ENCODE measurements around the gene DPH2. TPM values are rescaled to one million over a fixed set of nuclear protein-coding genes. Genes with fewer than 3 reads are reported as not detected.

DPH2 gene
- total RNA-seq, 2 donors from 2014 or later: 20.5 to 23.0 TPM

- no peak overlapping the region for H3K27ac ChIP-seq
- H3K4me1 ChIP-seq: peaks cover 0 to 4% of the 10 kb centered on the region in 2 donors
- no peak for DNase-seq (ENCODE audit: low spot score)
- no peaks in the 10 kb centered on the region for H3K36me3 ChIP-seq
- H3K27me3 ChIP-seq: no peaks in the 10 kb centered on the region
- no peak overlapping the region for H3K4me3 ChIP-seq
- no peaks in the 10 kb centered on the region for H3K9me3 ChIP-seq
- TF ChIP-seq CTCF (IDR thresholded peaks at IDR 0.05): no peak
These were observed 38.4 kb downstream of the DPH2 start for GRCh38 chr1:44008259-44008658.

- H3K9me3 ChIP-seq: no peaks in the 10 kb centered on the region
- no peak overlapping the region for H3K4me3 ChIP-seq
- H3K27me3 ChIP-seq: no peaks in the 10 kb centered on the region
- DNase-seq (ENCODE audit: low spot score): no peak
- no peak for TF ChIP-seq CTCF (IDR thresholded peaks at IDR 0.05)
- H3K27ac ChIP-seq: no peak overlapping the region
- H3K36me3 ChIP-seq: no peaks in the 10 kb centered on the region
- peaks cover 0 to 16% of the 10 kb centered on the region in 2 donors for H3K4me1 ChIP-seq
These were observed 41.2 kb downstream of the DPH2 start for GRCh38 chr1:44010935-44011471.

- Histone ChIP-seq H3K4me1 (peaks cover 0 to 18% of the 10 kb centered on the region in 2 donors), H3K4me3 (no peak overlapping the region), H3K9me3 (no peaks in the 10 kb centered on the region), H3K36me3 (no peaks in the 10 kb centered on the region), H3K27me3 (no peaks in the 10 kb centered on the region), H3K27ac (no peak overlapping the region)
- no peak for DNase-seq (ENCODE audit: low spot score)
- no peak for TF ChIP-seq CTCF (IDR thresholded peaks at IDR 0.05)
These were observed 42.6 kb downstream of the DPH2 start for GRCh38 chr1:44012404-44012803.

- Histone ChIP-seq H3K4me1 (peaks cover 0 to 18% of the 10 kb centered on the region in 2 donors), H3K9me3 (no peaks in the 10 kb centered on the region), H3K27me3 (no peaks in the 10 kb centered on the region), H3K4me3 (no peak overlapping the region), H3K27ac (no peak overlapping the region), H3K36me3 (no peaks in the 10 kb centered on the region)
- no peak for TF ChIP-seq CTCF (IDR thresholded peaks at IDR 0.05)
- no peak for DNase-seq (ENCODE audit: low spot score)
These were observed 43.3 kb downstream of the DPH2 start for GRCh38 chr1:44012941-44013609.

GRCh38 chr1:44013949-44014348 is 44.1 kb downstream of the DPH2 start:
- Histone ChIP-seq H3K36me3 (no peaks in the 10 kb centered on the region), H3K27me3 (no peaks in the 10 kb centered on the region), H3K4me1 (peaks cover 0 to 18% of the 10 kb centered on the region in 2 donors), H3K4me3 (no peak overlapping the region), H3K27ac (no peak overlapping the region), H3K9me3 (no peaks in the 10 kb centered on the region)
- DNase-seq (ENCODE audit: low spot score): no peak
- TF ChIP-seq CTCF (IDR thresholded peaks at IDR 0.05): no peak
